SK-N-SH treated with all-trans-retinoic acid at 6 μM for 48 hours (cell line): Measurements from ENCODE around the gene COL4A1.

Experiments
- CREB5 ChIP-seq: fragments of 250-450 bp; sonication (Bioruptor Pico); IDR thresholded peaks from 2 replicates; pipeline ENCODE4 v1.5.1; 2020; ENCODE audit warnings: low read depth, mild to moderate bottlenecking, moderate library complexity
- GLIS3 ChIP-seq: fragments of 250-450 bp; sonication (Bioruptor Pico); IDR thresholded peaks from 2 replicates; pipeline ENCODE4 v1.5.0; 2020; ENCODE audit warnings: mild to moderate bottlenecking, moderate library complexity
- RARB ChIP-seq: fragments of 250-450 bp; sonication (Bioruptor Pico); IDR thresholded peaks from 2 replicates; pipeline ENCODE4 v1.8.0; 2021; ENCODE audit warnings: mild to moderate bottlenecking, moderate library complexity
- SNAI2 ChIP-seq: fragments of 250-450 bp; sonication (Bioruptor Pico); IDR thresholded peaks from 2 replicates; pipeline ENCODE4 v1.5.0; 2020; ENCODE audit warnings: mild to moderate bottlenecking, moderate library complexity
- TCF4 ChIP-seq: fragments of 250-450 bp; sonication (Bioruptor Pico); IDR thresholded peaks from 2 replicates; pipeline ENCODE4 v1.8.0; 2021; ENCODE audit warnings: mild to moderate bottlenecking, moderate library complexity, borderline replicate concordance
- TOX ChIP-seq: fragments of 250-450 bp; sonication (Bioruptor Pico); IDR thresholded peaks from 2 replicates; pipeline ENCODE4 v1.8.0; 2021; ENCODE audit warnings: mild to moderate bottlenecking, moderate library complexity, borderline replicate concordance
- ZC3H10 ChIP-seq: fragments of 250-450 bp; sonication (Bioruptor Pico); IDR thresholded peaks from 2 replicates; pipeline ENCODE4 v1.5.1; 2021; ENCODE audit warnings: mild to moderate bottlenecking, moderate library complexity
- ZFP30 ChIP-seq: fragments of 450-650 bp; formaldehyde crosslinking; IDR thresholded peaks from 2 replicates; pipeline ENCODE4 v1.5.0; 2022; ENCODE audit warnings: mild to moderate bottlenecking, moderate library complexity
- ZNF565 ChIP-seq: fragments of 450-650 bp; formaldehyde crosslinking; conservative IDR thresholded peaks from 2 replicates; pipeline ENCODE4 v1.5.0; 2020; ENCODE audit warnings: low read depth, mild to moderate bottlenecking, moderate library complexity

- TF ChIP-seq CREB5 (CRISPR knock-in tag) = no peak
- no peak for TF ChIP-seq GLIS3 (CRISPR knock-in tag)
- TF ChIP-seq SNAI2 (CRISPR knock-in tag) = no peak
- TF ChIP-seq RARB (CRISPR knock-in tag) = no peak
- TF ChIP-seq ZNF565 (CRISPR knock-in tag) = no peak
- TF ChIP-seq TCF4 (CRISPR knock-in tag) = no peak
- no peak for TF ChIP-seq ZFP30 (CRISPR knock-in tag)
- TF ChIP-seq ZC3H10 (CRISPR knock-in tag) = no peak
- no peak for TF ChIP-seq TOX
These were observed 9.9 kb downstream of the COL4A1 start for GRCh38 chr13:110297011-110297410.
